ENCODE measurements around the gene ASCL1. TPM values are rescaled to one million over a fixed set of nuclear protein-coding genes. Genes with fewer than 3 reads are reported as not detected.

ASCL1 gene
- total and polyA plus RNA-seq, 2 of the 13 experiments (the other 11 are each of a cell fraction or from before 2014, with no cell fraction given) = not detected

- TF ChIP-seq ZKSCAN5 (CRISPR knock-in tag; IDR thresholded peaks at IDR 0.05) = no peak
- no peak for TF ChIP-seq MED1 (CRISPR knock-in tag; IDR thresholded peaks at IDR 0.05)
- 0 out of 2 replicates have a peak, but pooled peaks have one; percentile 33 for TF ChIP-seq EZH2 (conservative IDR thresholded peaks at IDR 0.05; ENCODE audit: low read depth, low read length)
- TF ChIP-seq NONO (IDR thresholded peaks at IDR 0.05) = no peak
- TF ChIP-seq NONO (CRISPR knock-in tag; conservative IDR thresholded peaks at IDR 0.05) = no peak
- TF ChIP-seq ZNF414 (CRISPR knock-in tag; IDR thresholded peaks at IDR 0.05) = no peak
- TF ChIP-seq HHEX (CRISPR knock-in tag; IDR thresholded peaks at IDR 0.05) = no peak
- TF ChIP-seq ZNF331 (CRISPR knock-in tag; IDR thresholded peaks at IDR 0.05) = no peak
These were observed 6.3 kb downstream of the ASCL1 start (continued) for GRCh38 chr12:102963796-102964195.

GRCh38 chr12:102964872-102965271 lies 7.4 kb downstream of the ASCL1 start:
- H3K79me2 ChIP-seq (ENCODE audit: insufficient read depth, low read length) = no peaks in the 10 kb centered on the region
- FAIRE-seq = no peak
- H3K4me2 ChIP-seq (ENCODE audit: low read depth, low read length) = no peak overlapping the region
- ChIA-PET POLR2A (no interaction called here), CTCF (ENCODE audit: low intra/inter-chr PET ratio, low total read pairs) (no interaction called here)
- H3K4me1 ChIP-seq (ENCODE audit: insufficient read depth, low read length) = no peaks in the 10 kb centered on the region
- WGBS (ENCODE audit: low lambda C conversion rate) = 50% methylated on average over 21 of the region's 21 CpGs
- no peak for DNase-seq (ENCODE audit: low spot score)
- no peak for ATAC-seq
- H3K9me3 ChIP-seq (ENCODE audit: low read length) = no peaks in the 10 kb centered on the region
- no peak overlapping the region for H3K9ac ChIP-seq (ENCODE audit: insufficient read depth, low read depth, low read length)
- H3K27ac ChIP-seq (ENCODE audit: extremely low read length, insufficient read depth, low read length) = no peak overlapping the region
- TF ChIP-seq CENPT (CRISPR knock-in tag; IDR thresholded peaks at IDR 0.05; ENCODE audit: low read depth) (no peak), SRSF9 (IDR thresholded peaks at IDR 0.05; ENCODE audit: borderline replicate concordance, insufficient read depth, low read depth, low read length, poor library complexity, severe bottlenecking) (no peak), MBD4 (IDR thresholded peaks at IDR 0.05; ENCODE audit: borderline replicate concordance, low read length) (no peak), MEF2D (CRISPR knock-in tag; IDR thresholded peaks at IDR 0.05) (no peak), TFE3 (CRISPR knock-in tag; IDR thresholded peaks at IDR 0.05) (no peak), SIN3A (IDR thresholded peaks at IDR 0.05; ENCODE audit: borderline replicate concordance, low read depth, low read length) (no peak), ZNF772 (CRISPR knock-in tag; IDR thresholded peaks at IDR 0.05) (no peak), ZMYM2 (CRISPR knock-in tag; IDR thresholded peaks at IDR 0.05) (no peak), CREB3 (CRISPR knock-in tag; IDR thresholded peaks at IDR 0.05) (no peak), ZNF839 (CRISPR knock-in tag; IDR thresholded peaks at IDR 0.05; ENCODE audit: borderline replicate concordance) (no peak), AGO2 (optimal IDR thresholded peaks at IDR 0.05; ENCODE audit: low read depth, low read length) (no peak), SMAD9 (CRISPR knock-in tag; IDR thresholded peaks at IDR 0.05) (no peak), SOX6 (IDR thresholded peaks at IDR 0.05) (no peak), SOX6 (CRISPR knock-in tag; IDR thresholded peaks at IDR 0.05) (no peak)
- TF ChIP-seq, protein P1, sequence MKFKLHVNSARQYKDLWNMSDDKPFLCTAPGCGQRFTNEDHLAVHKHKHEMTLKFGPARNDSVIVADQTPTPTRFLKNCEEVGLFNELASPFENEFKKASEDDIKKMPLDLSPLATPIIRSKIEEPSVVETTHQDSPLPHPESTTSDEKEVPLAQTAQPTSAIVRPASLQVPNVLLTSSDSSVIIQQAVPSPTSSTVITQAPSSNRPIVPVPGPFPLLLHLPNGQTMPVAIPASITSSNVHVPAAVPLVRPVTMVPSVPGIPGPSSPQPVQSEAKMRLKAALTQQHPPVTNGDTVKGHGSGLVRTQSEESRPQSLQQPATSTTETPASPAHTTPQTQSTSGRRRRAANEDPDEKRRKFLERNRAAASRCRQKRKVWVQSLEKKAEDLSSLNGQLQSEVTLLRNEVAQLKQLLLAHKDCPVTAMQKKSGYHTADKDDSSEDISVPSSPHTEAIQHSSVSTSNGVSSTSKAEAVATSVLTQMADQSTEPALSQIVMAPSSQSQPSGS (CRISPR knock-in tag; IDR thresholded peaks at IDR 0.05) = no peak
- H3K4me3 ChIP-seq (replicated peaks in 1 of 3; ENCODE audit: insufficient read depth in 1 of 3, low read depth in 2 of 3, low read length in 3 of 3) = no peak overlapping the region
- no peaks in the 10 kb centered on the region for H3K36me3 ChIP-seq (replicated peaks in 1 of 2; ENCODE audit: control insufficient read depth in 1 of 2, insufficient read depth in 2 of 2, low read length in 2 of 2)
- H3K27me3 ChIP-seq (ENCODE audit: control insufficient read depth in 1 of 2, insufficient read depth in 2 of 2, low read length in 2 of 2) = peaks cover 1 to 68% of the 10 kb centered on the region in 2 experiments; a peak in 4 of 5 replicates
- no peaks in the 10 kb centered on the region for H4K20me1 ChIP-seq (ENCODE audit: insufficient read depth, low read length)
- in situ Hi-C loops (cut with HindIII; ENCODE audit: extremely low pct_ligation_motif_present, low pct_unique_long_range_greater_than_20kb) = no loop called here
- no peak overlapping the region for H2AFZ ChIP-seq (ENCODE audit: low read length)
- no TSS peak for BruUV-seq (replicated peaks)
- intact Hi-C loops (cut with micrococcal nuclease; ENCODE audit: unreplicated experiment) = no loop called here

Measured in HepG2 (cell line).